HG02973 (cell line): ENCODE data around the gene DDC.
"Not testable (repeated sequence)": the region's sequence is repeated elsewhere in the genome, so short reads cannot be mapped to it uniquely, and the experiment has no call there.

Source experiments
- ATAC-seq: cut with Tn5 transposase; IDR thresholded peaks from one replicate; pipeline ENCODE4 v1.9.1; 2021; ENCODE audit warnings: moderate library complexity; ENCODE audit not compliant: unreplicated experiment

Gene DDC

DNA sequence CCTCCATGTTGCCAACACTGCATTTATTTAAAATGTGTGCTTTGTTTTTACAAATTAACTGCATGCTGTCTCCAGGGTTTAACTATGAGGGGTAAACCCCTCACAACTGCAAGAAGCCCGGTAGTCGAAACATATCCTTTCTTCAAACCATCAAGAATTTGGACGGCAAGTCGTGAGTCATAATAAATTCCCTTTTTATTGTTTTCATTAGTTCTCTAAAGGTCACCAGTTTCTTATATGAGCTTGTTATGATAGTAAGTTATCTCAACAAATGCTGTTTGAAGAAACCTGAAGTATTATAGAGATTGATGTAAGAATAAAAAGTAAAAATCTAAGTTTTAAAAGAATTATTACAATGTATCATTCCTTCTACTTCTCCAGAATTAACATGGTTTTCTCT lies 102.8 kb downstream of the DDC start:
- no peak for ATAC-seq

GRCh38 chr7:50461695-50462094 lies 103.5 kb downstream of the DDC start:
- ATAC-seq, result no peak

DNA sequence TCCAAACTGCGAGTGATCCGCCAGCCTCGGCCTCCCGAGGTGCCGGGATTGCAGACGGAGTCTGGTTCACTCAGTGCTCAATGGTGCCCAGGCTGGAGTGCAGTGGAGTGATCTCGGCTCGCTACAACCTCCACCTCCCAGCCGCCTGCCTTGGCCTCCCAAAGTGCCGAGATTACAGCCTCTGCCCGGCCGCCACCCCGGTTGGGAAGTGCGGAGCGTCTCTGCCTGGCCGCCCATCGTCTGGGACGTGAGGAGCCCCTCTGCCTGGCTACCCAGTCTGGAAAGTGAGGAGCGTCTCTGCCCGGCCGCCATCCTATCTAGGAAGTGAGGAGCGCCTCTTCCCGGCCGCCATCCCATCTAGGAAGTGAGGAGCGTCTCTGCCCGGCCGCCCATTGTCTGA lies 106.0 kb downstream of the DDC start:
- ATAC-seq, result not testable (repeated sequence)

DNA sequence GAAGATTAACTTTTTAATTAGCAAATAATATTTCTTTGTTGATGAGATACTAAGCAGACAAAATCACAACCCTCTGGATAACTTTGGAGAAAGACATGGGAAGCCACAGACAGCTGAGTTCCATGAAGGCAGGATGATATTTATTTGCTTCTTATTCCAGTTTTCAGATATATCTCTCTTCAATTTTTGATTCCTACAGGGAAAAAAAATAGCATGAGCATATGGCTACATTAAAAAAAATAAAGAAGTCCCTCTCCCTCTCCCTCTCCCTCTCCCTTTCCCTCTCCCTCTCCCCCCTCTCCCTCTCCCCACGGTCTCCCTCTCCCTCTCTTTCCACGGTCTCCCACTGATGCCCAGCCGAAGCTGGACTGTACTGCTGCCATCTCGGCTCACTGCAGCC lies 106.6 kb downstream of the DDC start:
- ATAC-seq, result not testable (repeated sequence)

DNA sequence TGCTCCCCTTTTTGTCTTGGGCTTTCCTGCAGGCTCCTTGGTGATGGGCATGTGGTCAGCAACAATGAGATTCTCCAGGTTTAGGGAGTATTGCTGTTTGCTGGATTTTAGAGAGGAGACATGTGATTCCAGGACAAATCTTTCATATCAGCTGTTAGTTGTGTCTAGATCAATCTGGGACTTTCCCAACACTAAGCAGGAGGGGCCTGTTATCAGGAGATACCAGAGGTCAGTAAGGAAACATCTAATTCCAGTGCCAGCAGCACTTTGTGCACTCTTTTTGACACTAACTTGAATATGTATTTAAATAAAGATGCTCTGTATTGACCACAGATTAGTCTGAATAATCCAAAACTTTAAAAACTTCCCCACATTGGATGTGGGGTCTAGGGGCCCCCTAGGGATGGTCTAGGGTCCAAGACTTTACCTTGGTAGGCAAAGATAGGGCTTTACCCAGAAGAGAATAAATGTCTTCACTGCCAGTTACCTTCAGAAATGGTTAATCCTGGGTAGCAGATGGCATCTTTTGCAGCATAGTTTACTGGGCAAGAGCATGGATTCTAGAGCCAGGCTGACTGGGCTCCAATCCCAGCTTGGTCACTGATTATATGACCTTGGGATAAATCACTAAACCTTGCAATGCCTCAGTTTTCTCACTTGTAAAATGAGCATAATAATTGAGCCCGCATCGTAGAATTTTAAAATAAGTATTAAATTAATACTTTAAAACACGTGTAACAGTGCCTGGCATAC lies 108.7 kb downstream of the DDC start:
- ATAC-seq, result no peak

DNA sequence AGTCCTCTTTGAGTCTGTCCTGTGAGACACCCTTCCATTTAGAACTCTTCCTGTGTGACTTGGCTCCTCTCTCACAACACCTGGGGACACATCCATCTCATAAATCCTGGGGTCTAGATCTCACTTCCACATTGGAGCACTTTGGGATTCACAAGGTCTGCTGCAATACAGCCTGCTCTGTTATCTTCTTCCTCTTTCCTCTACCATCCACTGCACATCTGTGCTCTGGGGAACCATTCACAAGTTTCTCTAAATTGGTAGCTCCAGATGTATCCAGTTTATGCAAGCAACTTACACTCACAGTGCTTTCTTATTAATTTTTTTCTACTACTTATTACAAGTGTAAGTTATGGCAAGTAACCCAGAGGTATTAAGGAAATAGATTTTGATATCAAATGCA lies 109.5 kb downstream of the DDC start:
- no peak for ATAC-seq

DNA sequence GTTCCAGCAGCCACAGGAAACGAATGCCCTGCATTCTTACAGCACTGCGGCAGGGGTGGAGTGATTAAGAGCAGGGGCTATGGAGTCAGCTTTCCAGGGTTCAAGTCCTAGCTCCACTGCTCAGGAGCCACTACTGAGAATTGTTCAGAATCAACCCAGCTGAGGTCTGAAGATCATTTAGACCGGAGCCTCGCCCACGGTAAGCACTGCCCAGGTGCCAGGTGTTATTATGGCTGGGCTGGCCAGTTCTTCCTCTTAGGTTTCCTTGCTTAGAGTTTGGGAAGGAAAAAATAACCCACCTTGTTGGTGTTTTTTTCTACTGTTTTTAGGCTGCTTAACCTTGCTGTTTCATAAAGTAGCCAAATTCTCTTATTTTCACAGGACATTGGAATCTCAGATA lies 110.2 kb downstream of the DDC start:
- ATAC-seq, result no peak

DNA sequence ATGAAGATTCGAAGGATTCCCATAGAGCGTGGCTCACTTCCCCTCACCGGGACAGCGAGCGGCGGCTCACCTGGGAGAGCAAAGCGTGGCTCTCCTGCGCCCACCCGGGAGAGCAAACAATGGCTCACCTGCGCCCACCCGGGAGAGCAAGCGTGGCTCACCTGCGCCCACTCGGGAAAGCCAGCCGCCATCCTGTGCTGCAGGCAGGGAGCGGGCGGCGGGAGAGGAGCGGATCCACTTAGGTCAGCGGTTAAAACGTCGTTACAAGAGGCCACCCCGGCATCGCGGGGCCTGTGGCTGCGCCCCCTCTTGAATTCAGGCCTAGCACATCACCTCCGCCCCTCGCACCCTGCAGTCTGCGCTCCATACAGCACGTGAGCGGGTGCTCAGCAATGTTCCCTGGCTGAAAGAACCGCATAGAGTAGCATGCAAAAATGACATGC lies 114.6 kb downstream of the DDC start:
- peak; percentile 10 for ATAC-seq

GRCh38 chr7:50449881-50450589 lies 115.2 kb downstream of the DDC start, which contains the start of gene FIGNL1:
Gene FIGNL1 (minus strand): TSS chr7:50450350. CDS start chr7:50447287, 3,063 bp downstream.
- peak; percentile 73 for ATAC-seq

DNA sequence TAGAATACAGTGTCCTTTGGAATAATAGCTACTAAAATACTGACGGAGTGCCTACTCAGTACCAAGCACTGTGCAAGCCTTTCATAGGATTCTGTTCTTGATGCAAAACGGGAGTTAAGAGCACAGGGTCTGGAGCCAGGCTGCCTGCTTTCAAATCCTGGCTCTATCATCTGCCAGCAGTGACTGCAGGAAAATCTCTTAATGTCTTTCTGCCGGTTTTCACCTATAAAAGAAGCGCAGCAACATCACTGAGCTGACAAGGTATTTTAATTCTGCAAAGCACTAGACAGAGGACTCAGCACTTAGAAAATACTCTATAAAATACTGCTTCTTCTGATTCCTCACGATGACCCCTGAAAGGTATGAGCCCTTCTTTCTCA lies 115.7 kb downstream of the DDC start:
- ATAC-seq, result peak; percentile 4

- peak; percentile 35 for ATAC-seq
Observed at GRCh38 chr7:50448823-50449222, 116.4 kb downstream of the DDC start.

DNA sequence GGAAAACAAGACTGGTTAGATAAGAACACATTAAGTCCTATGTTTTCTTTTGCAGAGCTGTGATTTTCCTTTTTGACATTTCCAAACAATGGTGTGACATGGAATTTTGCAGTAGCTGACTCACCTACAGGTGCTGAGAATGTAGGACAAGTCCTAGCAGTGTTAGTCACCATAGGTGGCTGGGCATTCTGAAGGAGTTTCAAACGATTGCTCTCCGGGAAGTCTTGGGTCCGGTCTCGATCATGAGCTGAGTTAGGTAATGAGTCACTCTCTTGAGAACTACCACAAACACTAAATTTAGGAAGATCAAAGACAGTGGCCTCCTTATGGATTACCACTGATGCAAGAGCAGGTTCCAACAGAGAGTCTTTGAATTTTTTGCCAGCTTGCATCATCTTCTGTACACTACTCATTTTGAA lies 118.7 kb downstream of the DDC start:
- ATAC-seq, result peak; percentile 30

GRCh38 chr7:50436133-50436806 lies 128.9 kb downstream of the DDC start:
- no peak for ATAC-seq

- no peak for ATAC-seq
Observed at GRCh38 chr7:50431722-50432305, 133.4 kb downstream of the DDC start.

- ATAC-seq, result no peak
Observed at GRCh38 chr7:50431316-50431715, 133.9 kb downstream of the DDC start.

- ATAC-seq, result no peak
Observed at GRCh38 chr7:50428911-50429310, 136.3 kb downstream of the DDC start.

DNA sequence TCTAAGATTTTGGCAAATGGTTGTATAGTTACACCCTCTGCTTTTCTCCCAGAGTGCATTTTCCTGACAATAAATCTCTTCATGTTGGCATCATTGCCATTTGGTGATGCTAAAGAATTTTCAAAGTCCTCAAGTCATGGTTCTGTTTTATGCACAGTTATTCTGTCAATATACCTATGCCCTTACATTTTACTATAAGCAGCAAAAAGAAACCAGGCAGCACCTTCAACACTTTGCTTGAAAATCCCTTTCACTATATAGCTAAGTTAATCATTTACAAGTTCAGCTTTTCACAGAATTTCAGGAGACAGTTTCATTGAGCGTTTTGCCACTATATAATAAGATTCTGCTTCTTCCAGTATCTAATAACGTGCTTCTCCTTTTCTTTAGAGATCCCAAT lies 137.7 kb downstream of the DDC start:
- no peak for ATAC-seq

DNA sequence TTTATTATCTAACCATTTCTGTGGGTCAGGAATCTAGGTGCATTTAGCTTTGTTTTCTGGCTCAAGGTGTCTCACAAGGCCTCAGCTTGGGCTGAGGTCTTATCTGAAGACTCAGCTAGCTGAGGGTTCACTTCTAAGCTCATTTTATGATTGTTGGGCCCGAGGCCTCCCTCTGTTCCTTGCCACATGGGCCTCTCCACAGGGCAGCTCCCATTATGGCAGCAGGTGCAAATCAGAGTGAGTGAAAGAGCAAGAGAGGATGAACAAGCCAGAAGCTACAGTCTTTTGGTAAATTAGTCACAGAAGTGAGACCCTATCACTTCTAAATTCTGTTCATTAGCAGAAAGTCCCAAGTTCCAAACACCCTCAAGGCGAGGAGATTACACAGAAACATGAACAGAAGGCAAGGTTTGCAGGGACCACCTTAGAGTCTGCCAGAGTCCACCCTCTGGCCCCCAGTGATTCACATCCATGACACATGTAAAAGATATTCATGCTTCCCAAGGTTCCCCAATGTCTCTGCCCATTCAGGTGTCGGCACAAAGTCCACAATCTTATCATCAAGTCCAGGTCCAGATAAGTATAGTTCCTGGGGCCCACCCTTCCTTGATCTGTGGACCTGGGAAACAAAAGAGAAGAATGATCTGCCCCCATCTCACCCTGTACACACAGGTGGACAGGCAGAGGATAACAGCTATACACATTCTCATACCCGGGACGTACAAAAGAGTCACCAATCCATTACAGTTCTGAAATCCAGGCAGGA lies 138.7 kb downstream of the DDC start:
- ATAC-seq, result no peak

GRCh38 chr7:50425318-50425717 lies 139.9 kb downstream of the DDC start:
- no peak for ATAC-seq

DNA sequence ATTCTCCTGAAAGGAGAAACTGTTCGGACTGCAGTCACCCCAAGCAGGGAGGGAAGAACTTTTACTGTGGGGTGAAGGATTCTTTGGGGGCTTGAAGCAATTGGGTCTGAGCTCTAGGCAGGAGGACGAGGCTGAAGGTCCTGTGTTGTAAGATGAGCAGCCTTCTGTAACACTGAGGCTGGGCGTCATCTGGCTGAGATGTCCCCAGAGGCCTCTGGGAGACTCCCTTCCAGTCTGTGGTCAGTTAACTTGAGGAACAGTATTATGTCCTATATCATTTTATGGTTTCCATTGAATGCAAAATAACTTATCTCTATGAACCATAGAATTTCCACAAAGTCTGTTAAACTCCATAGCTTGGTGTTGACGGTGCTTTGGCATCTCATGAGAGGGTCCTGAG lies 141.3 kb downstream of the DDC start:
- ATAC-seq, result no peak

DNA sequence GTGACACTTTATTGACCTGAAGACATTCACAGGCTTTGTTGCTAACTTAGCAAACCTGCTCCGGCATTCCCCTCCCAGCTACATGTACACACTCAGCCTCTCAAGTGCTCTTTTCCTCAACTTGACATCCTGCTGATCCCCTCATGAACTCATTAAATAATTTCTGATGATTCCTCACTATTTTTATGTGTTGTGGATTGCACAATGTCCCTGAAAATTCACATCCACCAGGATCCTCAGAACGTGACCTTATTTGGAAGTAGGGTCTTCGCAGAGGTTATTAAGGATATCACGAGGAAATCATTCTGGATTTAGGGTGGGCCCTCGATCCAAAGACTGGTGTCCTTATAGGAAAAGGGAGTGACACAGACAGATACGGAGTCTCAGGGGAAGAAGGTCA lies 142.3 kb downstream of the DDC start:
- ATAC-seq, result no peak
